GM21529 (cell line): Measurements from ENCODE around the gene CD22.

Source experiments
- ATAC-seq: cut with Tn5 transposase; IDR thresholded peaks from one replicate; pipeline ENCODE4 v1.9.1; 2021; ENCODE audit not compliant: unreplicated experiment

The CD22 gene

GRCh38 chr19:35295792-35296462, 33.1 kb upstream of the CD22 start:
- no peak for ATAC-seq

GRCh38 chr19:35296644-35297514, 32.1 kb upstream of the CD22 start:
- ATAC-seq, result no peak

- ATAC-seq, result no peak
Measured at GRCh38 chr19:35297515-35297848, 31.5 kb upstream of the CD22 start.

DNA sequence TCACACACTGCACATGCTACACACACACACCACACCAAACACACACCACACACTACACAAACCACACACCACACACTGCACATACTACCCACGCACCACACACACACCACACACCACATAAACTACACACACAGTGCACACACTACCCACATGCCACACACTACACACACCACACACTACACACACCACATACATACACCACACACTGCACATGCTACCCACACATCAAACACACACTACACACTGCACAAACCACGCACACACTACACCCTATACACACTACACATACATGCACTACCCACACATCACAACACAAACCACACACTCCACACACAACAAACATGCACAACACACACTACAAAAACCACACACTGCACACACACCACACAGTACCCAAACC, 31.1 kb upstream of the CD22 start:
- ATAC-seq, result no peak

- no peak for ATAC-seq
Measured at GRCh38 chr19:35298561-35298972, 30.4 kb upstream of the CD22 start.

DNA sequence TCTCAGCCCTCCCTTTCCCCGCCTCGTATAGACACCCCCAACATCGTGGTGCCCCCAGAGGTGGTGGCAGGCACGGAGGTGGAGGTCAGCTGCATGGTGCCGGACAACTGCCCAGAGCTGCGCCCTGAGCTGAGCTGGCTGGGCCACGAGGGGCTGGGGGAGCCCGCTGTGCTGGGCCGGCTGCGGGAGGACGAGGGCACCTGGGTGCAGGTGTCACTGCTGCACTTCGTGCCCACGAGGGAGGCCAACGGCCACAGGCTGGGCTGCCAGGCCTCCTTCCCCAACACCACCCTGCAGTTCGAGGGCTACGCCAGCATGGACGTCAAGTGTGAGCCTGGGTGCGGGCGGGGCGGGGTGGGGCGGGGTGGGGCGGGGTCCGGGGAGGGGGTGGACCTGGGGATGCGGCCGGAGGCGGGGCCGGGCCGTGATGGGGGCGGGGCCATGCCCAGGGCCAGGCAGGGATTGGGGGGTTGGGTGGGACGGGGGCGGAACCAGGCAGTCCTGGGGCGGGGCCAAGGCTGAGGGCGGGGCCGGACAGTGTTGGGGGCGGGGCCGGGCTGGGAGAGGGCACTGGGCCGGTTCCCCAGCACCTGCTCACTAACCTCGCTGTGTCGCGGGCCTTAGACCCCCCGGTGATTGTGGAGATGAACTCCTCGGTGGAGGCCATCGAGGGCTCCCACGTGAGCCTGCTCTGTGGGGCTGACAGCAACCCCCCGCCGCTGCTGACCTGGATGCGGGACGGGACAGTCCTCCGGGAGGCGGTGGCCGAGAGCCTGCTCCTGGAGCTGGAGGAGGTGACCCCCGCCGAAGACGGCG, 29.3 kb upstream of the CD22 start:
- ATAC-seq, result no peak

DNA sequence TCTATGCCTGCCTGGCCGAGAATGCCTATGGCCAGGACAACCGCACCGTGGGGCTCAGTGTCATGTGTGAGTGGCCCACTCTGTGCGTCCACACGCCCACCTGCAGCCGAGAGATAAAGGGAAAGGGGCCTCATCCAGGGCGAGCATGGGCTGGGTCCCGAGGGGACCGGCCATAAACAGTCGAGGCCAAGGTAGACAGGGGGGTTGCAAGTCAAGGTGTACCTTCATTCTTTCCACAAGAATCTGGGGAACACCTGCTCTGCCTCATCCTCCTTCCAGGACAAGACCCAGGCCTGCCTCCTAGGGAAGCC, 28.7 kb upstream of the CD22 start:
- ATAC-seq, result no peak

DNA sequence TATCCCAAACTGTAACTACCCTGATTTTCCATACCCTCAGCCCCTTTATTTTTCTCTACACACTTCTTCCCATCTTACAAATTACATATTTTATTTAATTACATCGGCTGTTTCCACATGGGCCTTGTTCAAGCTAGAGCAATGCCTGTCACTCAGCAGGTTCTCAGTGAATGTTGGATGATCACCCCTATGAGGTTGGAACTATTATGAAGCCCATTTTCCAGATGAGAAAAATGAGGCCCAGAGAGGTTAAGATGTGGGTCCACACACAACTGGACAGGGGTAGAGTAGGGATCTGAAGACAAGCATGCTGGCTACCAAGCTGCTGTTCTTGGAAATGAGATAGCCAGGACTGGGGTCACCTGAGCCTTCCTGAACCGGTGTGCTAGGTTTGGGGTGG, 27.0 kb upstream of the CD22 start:
- ATAC-seq, result no peak

- ATAC-seq, result no peak
Measured at GRCh38 chr19:35302446-35302845, 26.5 kb upstream of the CD22 start.

GRCh38 chr19:35303357-35303915, 25.6 kb upstream of the CD22 start:
- ATAC-seq, result no peak

DNA sequence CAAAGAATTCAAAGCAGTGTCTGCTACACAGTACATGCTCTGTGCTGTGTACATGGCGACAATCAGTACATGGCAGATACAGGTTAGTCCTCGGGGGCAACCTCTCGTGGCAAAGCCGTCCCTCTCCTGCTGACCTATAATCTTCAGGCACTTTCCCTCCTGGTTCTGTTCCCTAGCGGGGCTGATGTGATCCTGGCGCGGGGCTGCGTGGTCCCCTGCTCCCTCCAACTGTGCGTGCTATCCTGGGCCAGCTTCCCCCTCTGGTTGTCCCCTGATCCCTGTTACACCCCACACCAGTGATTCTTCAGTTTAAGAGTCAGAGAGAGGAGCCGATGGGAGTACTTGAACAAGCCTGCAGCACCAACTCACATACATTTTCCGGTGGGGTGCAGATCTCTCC, 25.0 kb upstream of the CD22 start:
- ATAC-seq, result no peak

GRCh38 chr19:35305181-35305580, 23.8 kb upstream of the CD22 start:
- no peak for ATAC-seq

- ATAC-seq, result no peak
Measured at GRCh38 chr19:35306473-35307246, 22.3 kb upstream of the CD22 start.

GRCh38 chr19:35307931-35308330, 21.1 kb upstream of the CD22 start:
- ATAC-seq, result no peak

GRCh38 chr19:35308910-35309309, 20.1 kb upstream of the CD22 start:
- no peak for ATAC-seq

- no peak for ATAC-seq
Measured at GRCh38 chr19:35309481-35310279, 19.3 kb upstream of the CD22 start.

DNA sequence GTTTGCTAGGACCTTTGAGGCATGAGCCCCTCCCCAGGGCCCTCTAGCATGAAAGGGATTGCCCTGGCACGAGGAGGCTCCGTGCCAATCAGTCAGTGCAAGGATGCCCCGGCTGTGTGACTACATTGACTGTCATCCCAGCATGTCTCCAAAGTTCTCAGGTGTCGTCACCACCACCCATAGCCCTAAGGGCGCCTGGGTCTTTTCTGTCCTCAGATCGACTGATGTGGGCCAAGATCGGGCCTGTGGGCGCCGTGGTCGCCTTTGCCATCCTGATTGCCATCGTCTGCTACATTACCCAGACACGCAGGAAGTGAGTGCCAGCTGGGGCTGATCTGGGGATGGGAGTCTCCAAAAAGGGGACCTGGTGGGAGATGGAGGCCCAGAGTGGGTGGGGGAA, 18.7 kb upstream of the CD22 start:
- no peak for ATAC-seq

- no peak for ATAC-seq
Measured at GRCh38 chr19:35310811-35311465, 18.0 kb upstream of the CD22 start.

DNA sequence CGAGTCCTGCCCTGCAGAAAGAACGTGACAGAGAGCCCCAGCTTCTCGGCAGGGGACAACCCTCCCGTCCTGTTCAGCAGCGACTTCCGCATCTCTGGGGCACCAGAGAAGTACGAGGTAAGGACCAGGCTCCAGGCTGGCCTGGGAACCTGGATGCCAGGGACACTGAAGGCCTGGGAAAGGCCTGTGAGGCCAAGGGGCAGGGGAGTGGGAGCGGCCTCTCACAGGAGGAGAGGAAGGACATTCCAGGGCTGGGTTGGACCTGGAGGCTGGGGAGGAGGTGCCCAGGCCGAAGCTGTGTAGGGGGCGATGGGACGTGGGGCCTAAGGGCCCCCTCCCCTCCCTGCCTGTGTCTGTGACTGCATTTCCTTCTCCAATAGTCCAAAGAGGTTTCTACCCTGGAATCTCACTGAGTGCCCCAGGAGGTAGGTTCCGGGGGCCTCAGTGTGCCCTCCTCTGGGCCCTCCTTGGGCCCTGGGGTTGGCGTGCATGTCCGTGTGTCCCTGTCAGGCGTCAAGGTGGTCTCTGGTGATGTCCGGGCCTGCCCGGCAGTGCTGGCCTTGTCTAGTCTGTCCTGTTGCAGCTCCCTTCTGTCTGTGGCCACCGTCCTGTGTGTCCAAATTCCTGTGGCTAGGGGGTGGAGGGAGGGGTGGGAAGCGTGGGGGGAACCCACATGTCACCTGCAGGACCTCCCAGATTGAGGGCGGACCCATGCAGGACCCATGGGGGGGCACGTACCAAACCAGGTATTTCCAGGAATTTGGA, 16.9 kb upstream of the CD22 start:
- ATAC-seq, result no peak
